ENCODE data around the gene LDLRAD4. TPM values are rescaled to one million over a fixed set of nuclear protein-coding genes. Genes with fewer than 3 reads are reported as not detected.

LDLRAD4 gene
- total RNA-seq, 1 experiment from 2014 or later: not detected

GRCh38 chr18:13649397-13650390, 431.1 kb downstream of the LDLRAD4 start:
- Histone ChIP-seq H3F3A (ENCODE audit: low read length, unreplicated experiment) (no peaks in the 10 kb centered on the region), H3K4me1 (ENCODE audit: insufficient read depth, low read length) (no peaks in the 10 kb centered on the region), H3K9me3 (ENCODE audit: low read length) (no peaks in the 10 kb centered on the region), H2AFZ (ENCODE audit: low read length) (no peak overlapping the region), H3K4me3 (ENCODE audit: low read length) (no peak overlapping the region), H3K27ac (ENCODE audit: low read length) (no peak overlapping the region), H3K27me3 (ENCODE audit: low read length) (no peaks in the 10 kb centered on the region), H3K36me3 (ENCODE audit: low read depth, low read length) (no peaks in the 10 kb centered on the region), H3K9ac (ENCODE audit: low read length) (no peak overlapping the region), H3K4me2 (ENCODE audit: low read length) (no peak overlapping the region), H3K9me2 (replicated peaks; ENCODE audit: low read length) (no peaks in the 10 kb centered on the region), H4K20me1 (ENCODE audit: low read length) (no peaks in the 10 kb centered on the region), H3K79me2 (ENCODE audit: low read length) (no peaks in the 10 kb centered on the region)
- no peak for ATAC-seq
- ChIA-PET POLR2A (ENCODE audit: unreplicated experiment) (no interaction called here), CTCF (no interaction called here)
- no peak for DNase-seq
- intact Hi-C loops (cut with micrococcal nuclease): no loop called here
- no TSS peak for BruUV-seq (replicated peaks)
- TF ChIP-seq, protein P1, sequence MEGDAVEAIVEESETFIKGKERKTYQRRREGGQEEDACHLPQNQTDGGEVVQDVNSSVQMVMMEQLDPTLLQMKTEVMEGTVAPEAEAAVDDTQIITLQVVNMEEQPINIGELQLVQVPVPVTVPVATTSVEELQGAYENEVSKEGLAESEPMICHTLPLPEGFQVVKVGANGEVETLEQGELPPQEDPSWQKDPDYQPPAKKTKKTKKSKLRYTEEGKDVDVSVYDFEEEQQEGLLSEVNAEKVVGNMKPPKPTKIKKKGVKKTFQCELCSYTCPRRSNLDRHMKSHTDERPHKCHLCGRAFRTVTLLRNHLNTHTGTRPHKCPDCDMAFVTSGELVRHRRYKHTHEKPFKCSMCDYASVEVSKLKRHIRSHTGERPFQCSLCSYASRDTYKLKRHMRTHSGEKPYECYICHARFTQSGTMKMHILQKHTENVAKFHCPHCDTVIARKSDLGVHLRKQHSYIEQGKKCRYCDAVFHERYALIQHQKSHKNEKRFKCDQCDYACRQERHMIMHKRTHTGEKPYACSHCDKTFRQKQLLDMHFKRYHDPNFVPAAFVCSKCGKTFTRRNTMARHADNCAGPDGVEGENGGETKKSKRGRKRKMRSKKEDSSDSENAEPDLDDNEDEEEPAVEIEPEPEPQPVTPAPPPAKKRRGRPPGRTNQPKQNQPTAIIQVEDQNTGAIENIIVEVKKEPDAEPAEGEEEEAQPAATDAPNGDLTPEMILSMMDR (conservative IDR thresholded peaks at IDR 0.05; ENCODE audit: low read depth, low read length): no peak
- TF ChIP-seq EZH2 (IDR thresholded peaks at IDR 0.05; ENCODE audit: low read length, unreplicated experiment) (no peak), EZH2phosphoT487 (IDR thresholded peaks at IDR 0.05; ENCODE audit: borderline replicate concordance, low read length) (no peak)

DNA sequence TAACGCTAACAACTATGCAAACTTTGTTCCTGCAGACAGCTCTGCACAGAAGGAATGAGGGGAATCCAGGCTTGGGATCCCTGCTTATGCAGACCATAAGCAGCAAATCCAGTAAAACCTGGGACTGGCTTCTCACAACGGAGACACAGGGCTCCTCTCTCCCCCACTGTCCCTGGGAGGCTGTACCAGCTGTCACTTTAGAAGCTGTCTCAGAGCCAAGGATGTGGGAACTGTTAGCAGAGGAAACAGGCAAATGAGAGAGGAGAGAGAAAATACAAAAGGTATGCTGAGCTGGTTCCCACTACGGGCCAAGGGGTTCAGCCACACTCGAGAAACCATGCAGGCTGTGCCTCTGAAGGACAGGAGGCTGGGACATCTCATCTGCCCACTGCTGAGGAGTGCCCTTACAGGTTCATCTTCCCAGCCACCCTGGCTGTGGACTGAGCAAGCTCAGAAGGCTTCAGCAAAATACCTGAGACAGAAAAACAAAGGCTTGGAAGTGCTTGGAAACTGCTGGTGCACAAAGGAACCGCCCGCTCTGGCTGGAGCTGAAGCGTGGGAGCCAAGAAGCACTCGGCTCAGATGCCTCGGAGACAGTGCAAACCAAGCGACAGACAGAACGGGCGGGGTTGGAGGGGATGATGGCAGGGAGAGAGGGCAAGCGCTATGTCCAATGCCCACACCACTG, 435.3 kb downstream of the LDLRAD4 start:
- ATAC-seq: no peak
- POLR2A ChIA-PET (ENCODE audit: unreplicated experiment): no interaction called here
- TF ChIP-seq, protein P1 (conservative IDR thresholded peaks at IDR 0.05; ENCODE audit: low read depth, low read length): no peak
- TF ChIP-seq EZH2 (IDR thresholded peaks at IDR 0.05; ENCODE audit: low read length, unreplicated experiment) (no peak), EZH2phosphoT487 (IDR thresholded peaks at IDR 0.05; ENCODE audit: borderline replicate concordance, low read length) (no peak)

More for the DNA sequence above, 435.3 kb downstream of the LDLRAD4 start:
- no peaks in the 10 kb centered on the region for H3K4me1 ChIP-seq (ENCODE audit: insufficient read depth, low read length)
- no peaks in the 10 kb centered on the region for H3F3A ChIP-seq (ENCODE audit: low read length, unreplicated experiment)
- H3K9me2 ChIP-seq (replicated peaks; ENCODE audit: low read length): no peaks in the 10 kb centered on the region
- H3K27me3 ChIP-seq (ENCODE audit: low read length): no peaks in the 10 kb centered on the region
- DNase-seq: no peak
- H3K4me3 ChIP-seq (ENCODE audit: low read length): no peak overlapping the region
- no peaks in the 10 kb centered on the region for H3K36me3 ChIP-seq (ENCODE audit: low read depth, low read length)
- H3K9ac ChIP-seq (ENCODE audit: low read length): no peak overlapping the region
- intact Hi-C loops (cut with micrococcal nuclease): no loop called here
- no peak overlapping the region for H3K27ac ChIP-seq (ENCODE audit: low read length)
- H4K20me1 ChIP-seq (ENCODE audit: low read length): no peaks in the 10 kb centered on the region
- H2AFZ ChIP-seq (ENCODE audit: low read length): no peak overlapping the region
- H3K4me2 ChIP-seq (ENCODE audit: low read length): no peak overlapping the region
- CTCF ChIA-PET: no interaction called here
- BruUV-seq (replicated peaks): no TSS peak
- no peaks in the 10 kb centered on the region for H3K9me3 ChIP-seq (ENCODE audit: low read length)
- no peaks in the 10 kb centered on the region for H3K79me2 ChIP-seq (ENCODE audit: low read length)
